Measurements from ENCODE around the gene EPS15. TPM values are rescaled to one million over a fixed set of nuclear protein-coding genes. Genes with fewer than 3 reads are reported as not detected.

Gene EPS15
- total and polyA plus RNA-seq, 10 of the 15 experiments (the other 5 are each of a cell fraction or from before 2014, with no cell fraction given), result 24.7 to 87.8 (median 56.3) TPM

DNA sequence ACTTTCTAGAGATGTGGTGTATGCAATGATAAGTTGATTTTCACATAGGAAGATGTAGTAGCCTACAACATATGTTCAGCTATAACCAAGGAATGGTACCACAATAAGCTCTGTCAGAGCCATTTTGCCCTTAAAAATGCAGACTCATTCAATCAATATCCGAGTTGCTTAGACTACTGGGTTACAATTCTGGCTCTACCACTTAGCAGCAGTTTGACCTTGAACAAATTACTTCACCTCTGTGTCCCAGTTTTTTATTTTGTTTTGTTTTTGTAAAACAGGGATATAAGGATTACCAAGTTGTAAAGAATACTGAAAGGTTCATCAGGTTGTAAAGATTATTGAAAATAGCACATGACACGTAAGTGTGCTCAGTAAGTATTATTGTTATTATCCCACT is 9.3 kb downstream of the EPS15 start:
- POLR2A ChIA-PET, result interaction anchor here (0.5 to 2.8 kb wide), 5 partner anchors 9 to 1491 kb away, joined by 3 to 13 read pairs (median 5); partner anchors contain the start of gene EPS15
- CTCF ChIA-PET, result interaction anchor here (0.9 to 1.7 kb wide), 4 partner anchors 9 to 26 kb away, joined by 3 to 5 read pairs (median 4); no protein-coding TSS in a partner anchor

More for the DNA sequence above, 9.3 kb downstream of the EPS15 start:
- BruUV-seq (replicated peaks), result no TSS peak
- Histone ChIP-seq H3K27me3 (replicated peaks in 1 of 2; ENCODE audit: control insufficient read depth in 2 of 2, insufficient read depth in 2 of 2, low read length in 1 of 2) (no peaks in the 10 kb centered on the region), H3K9ac (ENCODE audit: control insufficient read depth, insufficient read depth, low read length) (no peak overlapping the region), H3K4me2 (ENCODE audit: control insufficient read depth, insufficient read depth) (peak overlapping the region; percentile 38), H3K27ac (ENCODE audit: control insufficient read depth, insufficient read depth) (peak overlapping the region; percentile 49), H4K20me1 (ENCODE audit: control insufficient read depth, insufficient read depth) (no peaks in the 10 kb centered on the region), H3K79me2 (ENCODE audit: control insufficient read depth, insufficient read depth, low read length) (peaks cover 97% of the 10 kb centered on the region), H3K36me3 (ENCODE audit: control insufficient read depth in 2 of 2, insufficient read depth in 2 of 2, low read length in 1 of 2) (no peaks in the 10 kb centered on the region), H3K4me1 (ENCODE audit: control insufficient read depth, insufficient read depth, low read length) (peaks cover 34% of the 10 kb centered on the region), H2AFZ (ENCODE audit: control insufficient read depth, low read depth, low read length) (no peak overlapping the region; the same call in 1 of the 2 replicates), H3K4me3 (no peak overlapping the region; the same call in 1 of the 2 replicates), H3K9me3 (replicated peaks; ENCODE audit: control insufficient read depth, insufficient read depth, low read length) (no peaks in the 10 kb centered on the region; the same call in 2 of the 3 replicates)
- ATAC-seq (peak; percentile 19), FAIRE-seq (no peak), DNase-seq (ENCODE audit: low read depth, low spot score) (no peak)
- 26% methylated on average over 2 of the region's 2 CpGs for WGBS (ENCODE audit: insufficient coverage, insufficient replicate concordance, low lambda C conversion rate, missing lambda C conversion rate)
- in situ Hi-C loops (cut with MboI) (no loop called here), intact Hi-C loops (cut with micrococcal nuclease; ENCODE audit: unreplicated experiment) (loop anchor here (10.0 kb wide), 2 partner anchors 225 to 275 kb away; partner anchors contain the start of gene RNF11)
- TF ChIP-seq PML (IDR thresholded peaks at IDR 0.05; ENCODE audit: low read length), result no peak
- no peak for TF ChIP-seq NRF1 (conservative IDR thresholded peaks at IDR 0.05; ENCODE audit: low read depth, low read length)
- TF ChIP-seq, protein P1, sequence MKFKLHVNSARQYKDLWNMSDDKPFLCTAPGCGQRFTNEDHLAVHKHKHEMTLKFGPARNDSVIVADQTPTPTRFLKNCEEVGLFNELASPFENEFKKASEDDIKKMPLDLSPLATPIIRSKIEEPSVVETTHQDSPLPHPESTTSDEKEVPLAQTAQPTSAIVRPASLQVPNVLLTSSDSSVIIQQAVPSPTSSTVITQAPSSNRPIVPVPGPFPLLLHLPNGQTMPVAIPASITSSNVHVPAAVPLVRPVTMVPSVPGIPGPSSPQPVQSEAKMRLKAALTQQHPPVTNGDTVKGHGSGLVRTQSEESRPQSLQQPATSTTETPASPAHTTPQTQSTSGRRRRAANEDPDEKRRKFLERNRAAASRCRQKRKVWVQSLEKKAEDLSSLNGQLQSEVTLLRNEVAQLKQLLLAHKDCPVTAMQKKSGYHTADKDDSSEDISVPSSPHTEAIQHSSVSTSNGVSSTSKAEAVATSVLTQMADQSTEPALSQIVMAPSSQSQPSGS (IDR thresholded peaks at IDR 0.05; ENCODE audit: low read length), result 0 out of 2 replicates have a peak, but pooled peaks have one; percentile 17
- TF ChIP-seq, protein P2, sequence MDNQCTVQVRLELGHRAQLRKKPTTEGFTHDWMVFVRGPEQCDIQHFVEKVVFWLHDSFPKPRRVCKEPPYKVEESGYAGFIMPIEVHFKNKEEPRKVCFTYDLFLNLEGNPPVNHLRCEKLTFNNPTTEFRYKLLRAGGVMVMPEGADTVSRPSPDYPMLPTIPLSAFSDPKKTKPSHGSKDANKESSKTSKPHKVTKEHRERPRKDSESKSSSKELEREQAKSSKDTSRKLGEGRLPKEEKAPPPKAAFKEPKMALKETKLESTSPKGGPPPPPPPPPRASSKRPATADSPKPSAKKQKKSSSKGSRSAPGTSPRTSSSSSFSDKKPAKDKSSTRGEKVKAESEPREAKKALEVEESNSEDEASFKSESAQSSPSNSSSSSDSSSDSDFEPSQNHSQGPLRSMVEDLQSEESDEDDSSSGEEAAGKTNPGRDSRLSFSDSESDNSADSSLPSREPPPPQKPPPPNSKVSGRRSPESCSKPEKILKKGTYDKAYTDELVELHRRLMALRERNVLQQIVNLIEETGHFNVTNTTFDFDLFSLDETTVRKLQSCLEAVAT (IDR thresholded peaks at IDR 0.05), result peak; percentile 62; the same call in 1 of the 2 replicates
- ChIA-PET RAD21 (ENCODE audit: unreplicated experiment) (interaction anchor here (0.9 to 1.8 kb wide), 4 partner anchors 8 to 65 kb away, joined by 3 to 9 read pairs (median 4); partner anchors contain the start of gene EPS15), SMC1A (ENCODE audit: uncharacterized antibody, unreplicated experiment) (interaction anchor here (0.8 to 10.1 kb wide), 10 partner anchors 8 to 88 kb away, joined by 3 to 147 read pairs (median 4); partner anchors contain the start of gene EPS15)
